ENCODE data around the gene NFE2. TPM values are rescaled to one million over a fixed set of nuclear protein-coding genes. Genes with fewer than 3 reads are reported as not detected.
"Not testable (repeated sequence)": the region's sequence is repeated elsewhere in the genome, so short reads cannot be mapped to it uniquely, and the experiment has no call there.

NFE2 gene
- total RNA-seq, 4 donors from 2014 or later = 0.64 to 8.0 (median 1.8) TPM; not detected in 1

GRCh38 chr12:54324617-54325441 lies 24.0 kb upstream of the NFE2 start, which contains the start of gene COPZ1:
TSS of gene COPZ1 (plus strand) at chr12:54325131. CDS start at chr12:54325164, 33 bp downstream.
- DNase-seq = peak; percentile 96 to 99
- in situ Hi-C loops (cut with MboI; ENCODE audit: low sequenced_read_pairs in 4 of 4) = no loop called here
- H3K27me3 ChIP-seq = no peaks in the 10 kb centered on the region
- H3K9me3 ChIP-seq = no peaks in the 10 kb centered on the region
- peak within 1 kb of the TSS; percentile 82 to 91 (median 88) for H3K27ac ChIP-seq
- H3K36me3 ChIP-seq = no peaks in the 10 kb centered on the region
- intact Hi-C loops (cut with DNase I; ENCODE audit: low total_unique reads) = loop anchor here (1.0 to 5.0 kb wide), 4 partner anchors 31 to 72 kb away; partner anchors contain the start of genes CBX5, GPR84 and HNRNPA1
- peak within 1 kb of the TSS; percentile 79 to 86 (median 84) for H3K4me3 ChIP-seq
- peak; percentile 71 to 73 for TF ChIP-seq POLR2A (IDR thresholded peaks at IDR 0.05)
- peak; percentile 56 to 77 (median 67) for TF ChIP-seq CTCF (IDR thresholded peaks at IDR 0.05 in 4 of 5, conservative IDR thresholded peaks at IDR 0.05 in 1 of 5)
- ATAC-seq = peak; percentile 99 to 100
- H3K4me1 ChIP-seq = peaks cover 16 to 29% of the 10 kb centered on the region in 2 donors

GRCh38 chr12:54321363-54321762 lies 20.5 kb upstream of the NFE2 start:
- Histone ChIP-seq H3K4me1 (peaks cover 8 to 10% of the 10 kb centered on the region in 2 donors), H3K27me3 (no peaks in the 10 kb centered on the region), H3K36me3 (no peaks in the 10 kb centered on the region), H3K4me3 (no peak overlapping the region), H3K27ac (no peak overlapping the region), H3K9me3 (no peaks in the 10 kb centered on the region)
- ATAC-seq = no peak
- in situ Hi-C loops (cut with MboI; ENCODE audit: low sequenced_read_pairs in 4 of 4) = no loop called here
- intact Hi-C loops (cut with DNase I; ENCODE audit: low total_unique reads) = no loop called here
- DNase-seq = no peak
- no peak for TF ChIP-seq POLR2A (IDR thresholded peaks at IDR 0.05)
- no peak for TF ChIP-seq CTCF (IDR thresholded peaks at IDR 0.05 in 4 of 5, conservative IDR thresholded peaks at IDR 0.05 in 1 of 5)

- DNase-seq; H3K4me1 ChIP-seq; ATAC-seq; H3K27me3 ChIP-seq; H3K9me3 ChIP-seq; H3K36me3 ChIP-seq; H3K27ac ChIP-seq; in situ Hi-C loops (cut with MboI; ENCODE audit: low sequenced_read_pairs in 4 of 4); H3K4me3 ChIP-seq; intact Hi-C loops (cut with DNase I; ENCODE audit: low total_unique reads): not testable (repeated sequence)
These were observed 11.5 kb upstream of the NFE2 start for GRCh38 chr12:54312309-54312708.

GRCh38 chr12:54311051-54311450 lies 10.2 kb upstream of the NFE2 start:
- no peaks in the 10 kb centered on the region for H3K9me3 ChIP-seq
- TF ChIP-seq POLR2A (IDR thresholded peaks at IDR 0.05) (no peak), CTCF (IDR thresholded peaks at IDR 0.05 in 4 of 5, conservative IDR thresholded peaks at IDR 0.05 in 1 of 5) (no peak)
- H3K4me3 ChIP-seq = no peak overlapping the region
- H3K36me3 ChIP-seq = no peaks in the 10 kb centered on the region
- no peaks in the 10 kb centered on the region for H3K4me1 ChIP-seq
- in situ Hi-C loops (cut with MboI; ENCODE audit: low sequenced_read_pairs in 4 of 4) (no loop called here), intact Hi-C loops (cut with DNase I; ENCODE audit: low total_unique reads) (no loop called here)
- ATAC-seq (no peak), DNase-seq (no peak)
- H3K27ac ChIP-seq = no peak overlapping the region
- H3K27me3 ChIP-seq = no peaks in the 10 kb centered on the region

- ATAC-seq = no peak
- H3K36me3 ChIP-seq = no peaks in the 10 kb centered on the region
- DNase-seq = peak in 1 of 2 donors; percentile 39
- H3K27me3 ChIP-seq = no peaks in the 10 kb centered on the region
- intact Hi-C loops (cut with DNase I; ENCODE audit: low total_unique reads) (no loop called here), in situ Hi-C loops (cut with MboI; ENCODE audit: low sequenced_read_pairs in 4 of 4) (no loop called here)
- peaks cover 4 to 10% of the 10 kb centered on the region in 2 donors for H3K4me1 ChIP-seq
- H3K9me3 ChIP-seq = no peaks in the 10 kb centered on the region
- H3K27ac ChIP-seq = no peak overlapping the region
- TF ChIP-seq POLR2A (IDR thresholded peaks at IDR 0.05) = no peak
- no peak for TF ChIP-seq CTCF (IDR thresholded peaks at IDR 0.05 in 4 of 5, conservative IDR thresholded peaks at IDR 0.05 in 1 of 5)
- H3K4me3 ChIP-seq = no peak overlapping the region
These were observed 6.3 kb upstream of the NFE2 start for GRCh38 chr12:54306925-54307741.
